OCI-LY1 (cell line): ENCODE data around the gene KIAA0319L.
"Not testable (repeated sequence)": the region's sequence is repeated elsewhere in the genome, so short reads cannot be mapped to it uniquely, and the experiment has no call there.

Experiments
- H2AFZ ChIP-seq: fragments of 200-600 bp; sonication (generic), shearing (Covaris generic); 2 replicates; pipeline ENCODE4 v1.6.0; 2014; ENCODE audit warnings: antibody characterized with exemption, mild to moderate bottlenecking, low read length
- H3F3A ChIP-seq: fragments of 200-600 bp; sonication (generic), shearing (Covaris generic); 2 replicates; pipeline ENCODE4 v1.6.0; 2014; ENCODE audit warnings: mild to moderate bottlenecking, antibody characterized with exemption, low read length, moderate library complexity; ENCODE audit not compliant: insufficient read depth
- H3K27ac ChIP-seq: fragments of 200-600 bp; sonication (generic); 2 replicates; pipeline ENCODE4 v1.5.1; 2014; ENCODE audit warnings: low read length, mixed run types, mild to moderate bottlenecking, low read depth; ENCODE audit not compliant: poor library complexity, severe bottlenecking
- H3K27me3 ChIP-seq: fragments of 200-600 bp; sonication (generic); 2 replicates; pipeline ENCODE4 v1.6.0; 2014; ENCODE audit warnings: antibody characterized with exemption, mild to moderate bottlenecking, low read length, moderate library complexity; ENCODE audit not compliant: insufficient read depth
- H3K36me3 ChIP-seq: fragments of 200-600 bp; sonication (generic); 2 replicates; pipeline ENCODE4 v1.6.1; 2014; ENCODE audit warnings: mild to moderate bottlenecking, antibody characterized with exemption, low read length, moderate library complexity, mixed read lengths; ENCODE audit not compliant: insufficient read depth
- H3K4me1 ChIP-seq: fragments of 200-600 bp; sonication (generic); 2 replicates; pipeline ENCODE4 v1.5.1; 2014; ENCODE audit warnings: mild to moderate bottlenecking, low read length, moderate library complexity; ENCODE audit not compliant: insufficient read depth, severe bottlenecking
- H3K4me2 ChIP-seq: fragments of 200-600 bp; sonication (generic), shearing (Covaris generic); 2 replicates; pipeline ENCODE4 v1.6.1; 2014; ENCODE audit warnings: low read length
- H3K4me3 ChIP-seq: fragments of 200-600 bp; sonication (generic); 2 replicates; pipeline ENCODE4 v1.5.1; 2014; ENCODE audit warnings: low read length, low read depth, mild to moderate bottlenecking, mixed read lengths; ENCODE audit not compliant: poor library complexity, severe bottlenecking
- H3K79me2 ChIP-seq: fragments of 200-600 bp; shearing (Covaris generic); 2 replicates; pipeline ENCODE4 v1.6.1; 2016; ENCODE audit warnings: mixed run types, low read length, mixed read lengths; ENCODE audit not compliant: insufficient read depth
- H3K9ac ChIP-seq: fragments of 200-600 bp; sonication (generic), shearing (Covaris generic); 2 replicates; pipeline ENCODE4 v1.6.1; 2014; ENCODE audit warnings: mild to moderate bottlenecking, low read length, mixed read lengths
- H3K9me2 ChIP-seq: fragments of 200-600 bp; sonication (generic), shearing (Covaris generic); 2 replicates; pipeline ENCODE4 v1.6.1; 2014; ENCODE audit warnings: low read depth, mild to moderate bottlenecking, low read length, mixed read lengths
- H3K9me3 ChIP-seq: fragments of 200-600 bp; shearing (Covaris generic); 2 replicates; pipeline ENCODE4 v1.6.1; 2014; ENCODE audit warnings: low read length, mixed read lengths
- H4K20me1 ChIP-seq: fragments of 200-600 bp; sonication (generic), shearing (Covaris generic); 2 replicates; pipeline ENCODE4 v1.6.0; 2016; ENCODE audit warnings: mild to moderate bottlenecking, low read length; ENCODE audit not compliant: insufficient read depth
- EZH2 ChIP-seq: fragments of 200-600 bp; sonication (generic), shearing (Covaris generic); IDR thresholded peaks from 2 replicates; pipeline ENCODE4 v1.8.0; 2017; ENCODE audit warnings: borderline replicate concordance, mixed run types, mild to moderate bottlenecking, antibody characterized with exemption, low read length, moderate library complexity, mixed read lengths
- TF ChIP-seq, protein P1 (sequence below): fragments of 200-600 bp; sonication (generic), shearing (Covaris generic); IDR thresholded peaks from 2 replicates; pipeline ENCODE4 v1.5.1; 2017; ENCODE audit warnings: mild to moderate bottlenecking, antibody characterized with exemption, low read length, moderate library complexity, mixed read lengths

Gene KIAA0319L

GRCh38 chr1:35587736-35588135, 30.5 kb upstream of the KIAA0319L start:
- Histone ChIP-seq H3K4me2 (no peak overlapping the region), H3K36me3 (no peaks in the 10 kb centered on the region), H3K4me1 (no peaks in the 10 kb centered on the region), H4K20me1 (no peaks in the 10 kb centered on the region), H3K9me2 (no peaks in the 10 kb centered on the region), H3K79me2 (no peaks in the 10 kb centered on the region), H3K27ac (no peak overlapping the region), H2AFZ (no peak overlapping the region), H3K4me3 (no peak overlapping the region), H3K27me3 (no peaks in the 10 kb centered on the region), H3K9ac (no peak overlapping the region), H3K9me3 (no peaks in the 10 kb centered on the region), H3F3A (no peaks in the 10 kb centered on the region)
- TF ChIP-seq EZH2: no peak
- TF ChIP-seq, protein P1, sequence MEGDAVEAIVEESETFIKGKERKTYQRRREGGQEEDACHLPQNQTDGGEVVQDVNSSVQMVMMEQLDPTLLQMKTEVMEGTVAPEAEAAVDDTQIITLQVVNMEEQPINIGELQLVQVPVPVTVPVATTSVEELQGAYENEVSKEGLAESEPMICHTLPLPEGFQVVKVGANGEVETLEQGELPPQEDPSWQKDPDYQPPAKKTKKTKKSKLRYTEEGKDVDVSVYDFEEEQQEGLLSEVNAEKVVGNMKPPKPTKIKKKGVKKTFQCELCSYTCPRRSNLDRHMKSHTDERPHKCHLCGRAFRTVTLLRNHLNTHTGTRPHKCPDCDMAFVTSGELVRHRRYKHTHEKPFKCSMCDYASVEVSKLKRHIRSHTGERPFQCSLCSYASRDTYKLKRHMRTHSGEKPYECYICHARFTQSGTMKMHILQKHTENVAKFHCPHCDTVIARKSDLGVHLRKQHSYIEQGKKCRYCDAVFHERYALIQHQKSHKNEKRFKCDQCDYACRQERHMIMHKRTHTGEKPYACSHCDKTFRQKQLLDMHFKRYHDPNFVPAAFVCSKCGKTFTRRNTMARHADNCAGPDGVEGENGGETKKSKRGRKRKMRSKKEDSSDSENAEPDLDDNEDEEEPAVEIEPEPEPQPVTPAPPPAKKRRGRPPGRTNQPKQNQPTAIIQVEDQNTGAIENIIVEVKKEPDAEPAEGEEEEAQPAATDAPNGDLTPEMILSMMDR: no peak

DNA sequence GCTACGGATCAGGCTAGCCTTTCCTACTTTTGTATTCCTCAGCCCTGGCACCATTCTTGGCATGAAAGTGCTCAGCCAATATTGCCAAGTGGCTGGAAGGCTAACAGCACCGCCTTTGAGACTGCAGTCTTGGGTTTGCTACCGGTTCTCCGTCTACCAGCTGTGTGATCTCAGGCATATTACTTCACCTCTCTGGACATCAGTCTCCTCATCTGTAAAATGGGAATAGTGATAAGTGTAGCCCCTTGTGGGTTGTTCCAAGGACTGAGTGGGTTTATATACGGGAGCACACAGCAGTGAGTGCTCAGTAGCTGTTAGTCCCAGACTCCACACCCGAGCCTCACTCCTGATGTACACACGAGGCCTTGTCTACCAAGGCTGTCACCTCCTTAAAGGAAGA, 29.6 kb upstream of the KIAA0319L start:
- Histone ChIP-seq H3K4me3 (no peak overlapping the region), H3K9me2 (no peaks in the 10 kb centered on the region), H3K36me3 (no peaks in the 10 kb centered on the region), H3K4me2 (no peak overlapping the region), H3F3A (no peaks in the 10 kb centered on the region), H3K9ac (no peak overlapping the region), H3K27ac (no peak overlapping the region), H3K27me3 (no peaks in the 10 kb centered on the region), H2AFZ (no peak overlapping the region), H3K4me1 (no peaks in the 10 kb centered on the region), H3K79me2 (no peaks in the 10 kb centered on the region), H4K20me1 (no peaks in the 10 kb centered on the region), H3K9me3 (no peaks in the 10 kb centered on the region)
- TF ChIP-seq, protein P1: no peak
- no peak for TF ChIP-seq EZH2

- not testable (repeated sequence) for H3K4me1 ChIP-seq, H3K27me3 ChIP-seq, H3K27ac ChIP-seq, H3K79me2 ChIP-seq, H3K36me3 ChIP-seq, H3K9ac ChIP-seq, H3K4me3 ChIP-seq, H3F3A ChIP-seq, H2AFZ ChIP-seq, H3K9me2 ChIP-seq, H4K20me1 ChIP-seq, H3K4me2 ChIP-seq, H3K9me3 ChIP-seq
Observed at GRCh38 chr1:35585805-35586204, 28.6 kb upstream of the KIAA0319L start.

GRCh38 chr1:35585281-35585680, 28.1 kb upstream of the KIAA0319L start:
- Histone ChIP-seq H3K4me1 (peaks cover 11% of the 10 kb centered on the region), H3K27ac (no peak overlapping the region), H3K4me3 (no peak overlapping the region), H3K4me2 (no peak overlapping the region), H4K20me1 (no peaks in the 10 kb centered on the region), H3K9me2 (no peaks in the 10 kb centered on the region), H3K9ac (no peak overlapping the region), H3K79me2 (no peaks in the 10 kb centered on the region), H3K9me3 (no peaks in the 10 kb centered on the region), H3F3A (no peaks in the 10 kb centered on the region), H2AFZ (no peak overlapping the region), H3K27me3 (no peaks in the 10 kb centered on the region), H3K36me3 (no peaks in the 10 kb centered on the region)
- TF ChIP-seq, protein P1: no peak
- TF ChIP-seq EZH2: no peak

GRCh38 chr1:35581621-35582020, 24.4 kb upstream of the KIAA0319L start:
- H3K4me1 ChIP-seq: peaks cover 29% of the 10 kb centered on the region
- H3K79me2 ChIP-seq: not testable (repeated sequence)

More at GRCh38 chr1:35581621-35582020, 24.4 kb upstream of the KIAA0319L start:
- not testable (repeated sequence) for H3K27ac ChIP-seq, H3K27me3 ChIP-seq, H3K4me2 ChIP-seq, H3F3A ChIP-seq, H3K36me3 ChIP-seq, H4K20me1 ChIP-seq, H3K9me3 ChIP-seq, H3K9ac ChIP-seq, H2AFZ ChIP-seq, H3K9me2 ChIP-seq, H3K4me3 ChIP-seq
